Activated CD4-positive, alpha-beta T cell treated with anti-CD3 and anti-CD28 coated beads, Interleukin-2, Interleukin-6, amounts not matched to agents 100 ng/mL and 50 ng/mL, durations not matched to agents 16 hours and 8 hours (primary cell): ENCODE data around the gene STX1A.
A peak's percentile ranks its signal among the peaks of the same experiment; 100 is the strongest.

Source experiments
- DNase-seq: peaks from one replicate; pipeline ENCODE4 v3.0.0-alpha.2; 2020

The STX1A gene

GRCh38 chr7:73706126-73707044 lies 13.1 kb downstream of the STX1A start:
- DNase-seq, result peak; percentile 65

GRCh38 chr7:73705551-73705920 lies 13.9 kb downstream of the STX1A start:
- DNase-seq, result no peak

- DNase-seq, result no peak
Observed at GRCh38 chr7:73704640-73705550, 14.6 kb downstream of the STX1A start.

- peak; percentile 42 for DNase-seq
Observed at GRCh38 chr7:73703757-73704639, 15.5 kb downstream of the STX1A start.

- DNase-seq, result no peak
Observed at GRCh38 chr7:73703225-73703624, 16.2 kb downstream of the STX1A start.

- no peak for DNase-seq
Observed at GRCh38 chr7:73702665-73703064, 16.8 kb downstream of the STX1A start.

GRCh38 chr7:73702226-73702625 lies 17.2 kb downstream of the STX1A start:
- no peak for DNase-seq

- DNase-seq, result peak; percentile 43
Observed at GRCh38 chr7:73701357-73701995, 18.0 kb downstream of the STX1A start.

GRCh38 chr7:73700581-73701134 lies 18.8 kb downstream of the STX1A start:
- DNase-seq, result no peak

GRCh38 chr7:73700069-73700423 lies 19.4 kb downstream of the STX1A start:
- DNase-seq, result no peak

GRCh38 chr7:73699370-73700068 lies 19.9 kb downstream of the STX1A start:
- DNase-seq, result no peak

- DNase-seq, result no peak
Observed at GRCh38 chr7:73698410-73698809, 21.1 kb downstream of the STX1A start.

GRCh38 chr7:73696372-73696771 lies 23.1 kb downstream of the STX1A start:
- no peak for DNase-seq

- DNase-seq, result no peak
Observed at GRCh38 chr7:73690646-73691045, 28.8 kb downstream of the STX1A start.

GRCh38 chr7:73688288-73688687 lies 31.2 kb downstream of the STX1A start:
- no peak for DNase-seq

GRCh38 chr7:73685311-73685710 lies 34.2 kb downstream of the STX1A start:
- DNase-seq, result no peak

- no peak for DNase-seq
Observed at GRCh38 chr7:73683788-73684693, 35.4 kb downstream of the STX1A start.

GRCh38 chr7:73683056-73683787 lies 36.2 kb downstream of the STX1A start, which contains the start of the genes BUD23 and DNAJC30:
Gene BUD23 (plus strand): TSS chr7:73683597. CDS start chr7:73683626, 29 bp downstream.
Gene DNAJC30 (minus strand): TSS chr7:73683453. CDS start chr7:73683423, 30 bp downstream.
- peak; percentile 98 for DNase-seq

GRCh38 chr7:73682745-73683055 lies 36.8 kb downstream of the STX1A start:
- peak; percentile 17 for DNase-seq
